ENCODE measurements around the gene PRKCB.

Gene PRKCB

DNA sequence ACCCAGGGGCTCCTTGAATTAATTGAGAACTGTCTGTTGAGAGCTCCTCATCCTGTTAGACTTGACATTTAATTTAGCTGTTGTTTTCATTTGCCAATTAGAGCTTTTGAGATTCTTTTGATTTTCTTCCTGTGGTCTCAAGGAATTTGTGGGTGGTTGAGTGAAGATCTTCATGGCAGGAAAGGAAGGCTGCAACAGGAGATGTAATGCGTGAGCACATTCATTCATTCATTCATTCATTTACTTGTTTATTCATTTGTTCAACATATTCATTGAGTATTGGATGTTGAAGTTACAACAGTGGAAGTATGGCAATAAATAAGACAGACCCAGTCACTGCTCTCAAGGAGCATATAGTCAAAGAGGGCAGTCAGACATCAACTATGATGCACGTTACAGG is 117.7 kb downstream of the PRKCB start:
- no peak overlapping the region for H3K4me3 ChIP-seq (ENCODE audit: low read depth, low read length)
- TF ChIP-seq, protein P1, sequence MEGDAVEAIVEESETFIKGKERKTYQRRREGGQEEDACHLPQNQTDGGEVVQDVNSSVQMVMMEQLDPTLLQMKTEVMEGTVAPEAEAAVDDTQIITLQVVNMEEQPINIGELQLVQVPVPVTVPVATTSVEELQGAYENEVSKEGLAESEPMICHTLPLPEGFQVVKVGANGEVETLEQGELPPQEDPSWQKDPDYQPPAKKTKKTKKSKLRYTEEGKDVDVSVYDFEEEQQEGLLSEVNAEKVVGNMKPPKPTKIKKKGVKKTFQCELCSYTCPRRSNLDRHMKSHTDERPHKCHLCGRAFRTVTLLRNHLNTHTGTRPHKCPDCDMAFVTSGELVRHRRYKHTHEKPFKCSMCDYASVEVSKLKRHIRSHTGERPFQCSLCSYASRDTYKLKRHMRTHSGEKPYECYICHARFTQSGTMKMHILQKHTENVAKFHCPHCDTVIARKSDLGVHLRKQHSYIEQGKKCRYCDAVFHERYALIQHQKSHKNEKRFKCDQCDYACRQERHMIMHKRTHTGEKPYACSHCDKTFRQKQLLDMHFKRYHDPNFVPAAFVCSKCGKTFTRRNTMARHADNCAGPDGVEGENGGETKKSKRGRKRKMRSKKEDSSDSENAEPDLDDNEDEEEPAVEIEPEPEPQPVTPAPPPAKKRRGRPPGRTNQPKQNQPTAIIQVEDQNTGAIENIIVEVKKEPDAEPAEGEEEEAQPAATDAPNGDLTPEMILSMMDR (IDR thresholded peaks at IDR 0.05; ENCODE audit: low read depth, low read length), result no peak
- TF ChIP-seq, protein P2, sequence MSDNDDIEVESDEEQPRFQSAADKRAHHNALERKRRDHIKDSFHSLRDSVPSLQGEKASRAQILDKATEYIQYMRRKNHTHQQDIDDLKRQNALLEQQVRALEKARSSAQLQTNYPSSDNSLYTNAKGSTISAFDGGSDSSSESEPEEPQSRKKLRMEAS (IDR thresholded peaks at IDR 0.05; ENCODE audit: low read depth, low read length), result no peak
- no peak for TF ChIP-seq MYC (IDR thresholded peaks at IDR 0.05; ENCODE audit: low read depth, low read length)
- TF ChIP-seq POLR2A (IDR thresholded peaks at IDR 0.05; ENCODE audit: extremely low read depth, insufficient read length), result no peak
- DNase-seq (ENCODE audit: low read depth), result no peak

DNA sequence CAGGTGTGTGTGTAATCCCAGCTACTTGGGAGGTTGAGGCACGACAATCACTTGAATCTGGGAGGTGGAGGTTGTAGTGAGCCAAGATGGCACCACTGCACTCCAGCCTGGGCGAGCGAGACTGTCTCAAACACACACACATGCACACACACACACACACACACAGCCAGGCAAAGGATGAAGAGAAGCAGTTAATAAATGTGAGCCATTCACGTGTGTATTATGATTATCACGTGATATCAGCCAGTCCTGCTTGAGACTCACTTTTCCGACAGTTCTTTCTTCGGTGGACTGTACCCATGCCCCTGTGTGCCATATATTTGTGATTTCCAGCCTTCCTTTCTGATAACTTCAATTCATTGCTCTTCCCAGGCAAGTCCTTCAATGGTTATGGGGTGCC is 119.3 kb downstream of the PRKCB start:
- TF ChIP-seq, protein P1 (IDR thresholded peaks at IDR 0.05; ENCODE audit: low read depth, low read length), result no peak
- TF ChIP-seq POLR2A (IDR thresholded peaks at IDR 0.05; ENCODE audit: extremely low read depth, insufficient read length) (no peak), MYC (IDR thresholded peaks at IDR 0.05; ENCODE audit: low read depth, low read length) (no peak)
- TF ChIP-seq, protein P2 (IDR thresholded peaks at IDR 0.05; ENCODE audit: low read depth, low read length), result no peak
- H3K4me3 ChIP-seq (ENCODE audit: low read depth, low read length), result no peak overlapping the region
- no peak for DNase-seq (ENCODE audit: low read depth)

DNA sequence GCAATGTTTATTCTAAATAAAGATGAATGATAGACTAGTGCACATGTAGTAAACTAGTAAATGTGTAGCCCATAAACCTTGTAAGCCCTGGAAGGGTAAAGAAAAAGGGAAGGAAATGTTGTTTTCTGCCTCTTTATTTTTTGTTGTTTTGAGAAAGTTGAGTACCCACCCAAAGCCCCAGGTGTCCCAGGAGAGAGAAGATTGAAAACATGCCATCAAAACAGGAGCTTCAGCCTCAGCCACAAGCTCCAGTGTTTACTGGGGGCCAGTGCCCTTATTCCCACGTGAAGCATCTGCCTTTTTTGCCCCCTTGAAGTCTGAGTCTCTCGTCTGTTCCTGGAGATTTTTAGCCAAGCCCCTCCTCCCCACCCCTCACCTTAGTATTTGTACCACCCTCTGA is 121.5 kb downstream of the PRKCB start:
- no peak for DNase-seq (ENCODE audit: low read depth)
- TF ChIP-seq POLR2A (IDR thresholded peaks at IDR 0.05; ENCODE audit: extremely low read depth, insufficient read length), result no peak
- TF ChIP-seq, protein P2 (IDR thresholded peaks at IDR 0.05; ENCODE audit: low read depth, low read length), result no peak
- TF ChIP-seq MYC (IDR thresholded peaks at IDR 0.05; ENCODE audit: low read depth, low read length), result no peak
- TF ChIP-seq, protein P1 (IDR thresholded peaks at IDR 0.05; ENCODE audit: low read depth, low read length), result no peak
- H3K4me3 ChIP-seq (ENCODE audit: low read depth, low read length), result no peak overlapping the region

DNA sequence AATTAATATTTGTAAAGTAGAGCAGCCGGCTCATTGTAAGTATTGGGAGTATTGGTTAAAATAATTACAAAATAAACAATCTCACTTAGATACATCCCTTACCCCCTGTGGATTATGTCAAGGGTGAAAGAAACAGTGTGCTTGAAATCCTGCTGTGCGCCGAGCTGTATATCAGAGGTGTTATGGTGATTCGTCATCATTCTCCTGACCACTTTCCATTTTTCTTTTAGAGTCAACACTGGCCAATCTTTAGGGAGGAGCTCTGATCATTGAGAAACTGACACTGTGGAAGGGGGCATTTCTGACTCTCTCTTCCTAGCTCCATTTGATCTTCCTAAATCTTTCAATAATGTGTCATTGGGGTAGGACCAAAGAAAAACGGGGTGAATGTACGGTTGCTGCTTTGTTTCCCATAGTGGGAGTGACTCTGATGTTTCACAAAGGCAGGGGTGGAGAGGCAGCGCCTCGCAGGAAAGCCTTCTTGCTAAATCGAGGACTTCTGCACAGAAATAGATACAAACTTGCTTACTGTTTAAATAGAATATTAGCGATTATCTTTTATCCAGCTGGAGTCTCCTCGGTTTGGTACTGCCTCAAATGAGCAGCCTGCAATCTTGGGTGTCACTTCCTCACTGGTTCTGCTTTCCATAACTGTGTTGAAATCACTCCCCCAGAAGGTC is 123.4 kb downstream of the PRKCB start:
- peak; percentile 68 for DNase-seq (ENCODE audit: low read depth)
- TF ChIP-seq MYC (IDR thresholded peaks at IDR 0.05; ENCODE audit: low read depth, low read length) (peak; percentile 21; the same call in 1 of the 2 replicates), POLR2A (IDR thresholded peaks at IDR 0.05; ENCODE audit: extremely low read depth, insufficient read length) (no peak)
- H3K4me3 ChIP-seq (ENCODE audit: low read depth, low read length), result peak overlapping the region; percentile 22

DNA sequence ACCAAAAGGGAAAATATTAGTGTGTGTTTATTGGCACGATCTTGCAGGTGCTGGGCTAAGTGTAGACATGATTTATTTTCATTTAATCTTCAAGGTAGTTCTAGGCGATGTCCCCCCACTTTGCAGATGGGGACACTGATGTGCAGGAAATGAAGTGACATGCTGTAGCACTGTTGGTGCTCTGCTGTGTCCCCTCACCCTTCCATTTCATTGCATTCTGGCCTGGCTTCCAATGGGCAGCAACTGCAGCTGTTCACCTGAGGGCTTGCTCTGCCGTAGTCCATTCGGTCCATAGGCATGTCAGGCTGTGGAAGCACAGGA is 123.9 kb downstream of the PRKCB start:
- no peak overlapping the region for H3K4me3 ChIP-seq (ENCODE audit: low read depth, low read length)
- TF ChIP-seq, protein P1 (IDR thresholded peaks at IDR 0.05; ENCODE audit: low read depth, low read length), result no peak
- TF ChIP-seq MYC (IDR thresholded peaks at IDR 0.05; ENCODE audit: low read depth, low read length) (no peak), POLR2A (IDR thresholded peaks at IDR 0.05; ENCODE audit: extremely low read depth, insufficient read length) (no peak)
- TF ChIP-seq, protein P2 (IDR thresholded peaks at IDR 0.05; ENCODE audit: low read depth, low read length), result no peak
- no peak for DNase-seq (ENCODE audit: low read depth)

DNA sequence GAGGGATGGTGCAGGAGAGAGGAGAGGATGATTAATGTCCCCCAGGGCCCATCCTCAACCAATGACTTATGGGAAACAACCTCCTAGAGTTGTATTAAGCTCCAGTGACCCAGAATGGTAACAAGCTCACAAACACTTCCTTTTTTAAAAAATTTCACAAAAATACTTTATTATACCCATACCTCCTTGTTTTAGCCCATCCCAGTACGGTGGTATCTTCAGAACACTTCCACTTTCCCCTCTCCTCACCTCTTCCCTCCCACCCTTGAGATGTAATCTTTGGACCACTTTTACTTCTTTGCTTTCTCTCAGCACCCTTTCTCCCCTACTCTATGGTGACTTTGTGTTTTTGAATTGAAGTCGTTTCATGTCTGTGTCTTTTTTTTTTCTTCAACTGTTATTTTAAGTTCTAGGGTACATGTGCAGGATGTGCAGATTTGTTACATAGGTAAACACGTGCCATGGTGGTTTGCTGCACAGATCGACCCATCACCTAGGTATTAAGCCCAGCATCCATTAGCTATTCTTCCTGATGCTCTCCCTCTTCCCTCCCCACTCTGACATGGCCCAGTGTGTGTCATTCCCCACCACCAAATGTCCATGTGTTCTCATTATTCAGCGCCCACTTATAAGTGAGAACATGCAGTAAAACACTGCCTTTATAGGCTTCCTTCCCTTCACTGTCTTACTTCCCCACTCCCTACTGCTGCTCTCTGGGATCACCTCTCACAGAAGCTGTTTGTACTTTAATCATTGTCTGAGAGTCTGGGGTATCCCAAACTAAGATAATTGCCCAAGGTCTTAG is 124.5 kb downstream of the PRKCB start:
- no peak for TF ChIP-seq MYC (IDR thresholded peaks at IDR 0.05; ENCODE audit: low read depth, low read length)
- TF ChIP-seq, protein P1 (IDR thresholded peaks at IDR 0.05; ENCODE audit: low read depth, low read length), result no peak
- no peak for DNase-seq (ENCODE audit: low read depth)
- H3K4me3 ChIP-seq (ENCODE audit: low read depth, low read length), result no peak overlapping the region

All from NB4 (cell line).